ENCODE data around the gene RNFT2. TPM values are rescaled to one million over a fixed set of nuclear protein-coding genes. Genes with fewer than 3 reads are reported as not detected.

The RNFT2 gene
- total RNA-seq, 4 donors from 2014 or later, result 0.31 to 0.54 TPM; not detected in 2

- ATAC-seq, result no peak
- 82 to 90% methylated on average over 3 of the region's 6 CpGs for WGBS, 2 donors (ENCODE audit: low coverage in 1 of 2)
- Histone ChIP-seq H3K4me1 (no peaks in the 10 kb centered on the region), H3K4me3 (no peak overlapping the region), H3K27ac (no peak overlapping the region), H3K9me3 (no peaks in the 10 kb centered on the region), H3K27me3 (peaks cover 51% of the 10 kb centered on the region), H3K36me3 (no peaks in the 10 kb centered on the region)
- no peak for TF ChIP-seq EP300 (IDR thresholded peaks at IDR 0.05)
- TF ChIP-seq POLR2A (IDR thresholded peaks at IDR 0.05), result no peak
- TF ChIP-seq, protein P1, sequence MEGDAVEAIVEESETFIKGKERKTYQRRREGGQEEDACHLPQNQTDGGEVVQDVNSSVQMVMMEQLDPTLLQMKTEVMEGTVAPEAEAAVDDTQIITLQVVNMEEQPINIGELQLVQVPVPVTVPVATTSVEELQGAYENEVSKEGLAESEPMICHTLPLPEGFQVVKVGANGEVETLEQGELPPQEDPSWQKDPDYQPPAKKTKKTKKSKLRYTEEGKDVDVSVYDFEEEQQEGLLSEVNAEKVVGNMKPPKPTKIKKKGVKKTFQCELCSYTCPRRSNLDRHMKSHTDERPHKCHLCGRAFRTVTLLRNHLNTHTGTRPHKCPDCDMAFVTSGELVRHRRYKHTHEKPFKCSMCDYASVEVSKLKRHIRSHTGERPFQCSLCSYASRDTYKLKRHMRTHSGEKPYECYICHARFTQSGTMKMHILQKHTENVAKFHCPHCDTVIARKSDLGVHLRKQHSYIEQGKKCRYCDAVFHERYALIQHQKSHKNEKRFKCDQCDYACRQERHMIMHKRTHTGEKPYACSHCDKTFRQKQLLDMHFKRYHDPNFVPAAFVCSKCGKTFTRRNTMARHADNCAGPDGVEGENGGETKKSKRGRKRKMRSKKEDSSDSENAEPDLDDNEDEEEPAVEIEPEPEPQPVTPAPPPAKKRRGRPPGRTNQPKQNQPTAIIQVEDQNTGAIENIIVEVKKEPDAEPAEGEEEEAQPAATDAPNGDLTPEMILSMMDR (IDR thresholded peaks at IDR 0.05), result no peak
- TF ChIP-seq POLR2AphosphoS5 (IDR thresholded peaks at IDR 0.05), result no peak
These were observed 114.2 kb downstream of the RNFT2 start for GRCh38 chr12:116852303-116852702.

- ATAC-seq, result no peak
- 40 to 81% methylated on average over 1 to 3 of the region's 5 CpGs for WGBS, 2 donors (ENCODE audit: low coverage in 1 of 2)
- Histone ChIP-seq H3K36me3 (no peaks in the 10 kb centered on the region), H3K27me3 (peaks cover 63% of the 10 kb centered on the region), H3K9me3 (no peaks in the 10 kb centered on the region), H3K27ac (no peak overlapping the region), H3K4me3 (no peak overlapping the region), H3K4me1 (no peaks in the 10 kb centered on the region)
- TF ChIP-seq POLR2AphosphoS5 (IDR thresholded peaks at IDR 0.05) (no peak), POLR2A (IDR thresholded peaks at IDR 0.05) (no peak), EP300 (IDR thresholded peaks at IDR 0.05) (no peak)
- TF ChIP-seq, protein P1 (IDR thresholded peaks at IDR 0.05), result no peak
These were observed 115.4 kb downstream of the RNFT2 start for GRCh38 chr12:116853507-116853906.

- TF ChIP-seq POLR2AphosphoS5 (IDR thresholded peaks at IDR 0.05) (no peak), POLR2A (IDR thresholded peaks at IDR 0.05) (no peak), EP300 (IDR thresholded peaks at IDR 0.05) (no peak)
- TF ChIP-seq, protein P1 (IDR thresholded peaks at IDR 0.05), result no peak
- no peaks in the 10 kb centered on the region for H3K9me3 ChIP-seq
- WGBS, 2 donors (ENCODE audit: low coverage in 1 of 2), result 78 to 86% methylated on average over 8 to 14 of the region's 16 CpGs
- H3K27me3 ChIP-seq, result peaks cover 75% of the 10 kb centered on the region
- peaks cover 0 to 4% (median 0%) of the 10 kb centered on the region in 3 donors for H3K4me1 ChIP-seq
- H3K27ac ChIP-seq, result no peak overlapping the region
- no peak for ATAC-seq
- no peaks in the 10 kb centered on the region for H3K36me3 ChIP-seq
- no peak overlapping the region for H3K4me3 ChIP-seq
These were observed 117.8 kb downstream of the RNFT2 start for GRCh38 chr12:116855744-116856470.

GRCh38 chr12:116856729-116857128 lies 118.6 kb downstream of the RNFT2 start:
- Histone ChIP-seq H3K4me1 (peaks cover 0 to 12% (median 0%) of the 10 kb centered on the region in 3 donors), H3K4me3 (no peak overlapping the region), H3K9me3 (no peaks in the 10 kb centered on the region), H3K27ac (no peak overlapping the region), H3K27me3 (peaks cover 84% of the 10 kb centered on the region), H3K36me3 (no peaks in the 10 kb centered on the region)
- ATAC-seq, result no peak
- WGBS, 2 donors (ENCODE audit: low coverage in 1 of 2), result 73 to 80% methylated on average over 1 to 10 of the region's 11 CpGs
- TF ChIP-seq POLR2A (IDR thresholded peaks at IDR 0.05) (no peak), EP300 (IDR thresholded peaks at IDR 0.05) (no peak), POLR2AphosphoS5 (IDR thresholded peaks at IDR 0.05) (no peak)
- TF ChIP-seq, protein P1 (IDR thresholded peaks at IDR 0.05), result no peak

- Histone ChIP-seq H3K4me1 (peaks cover 0 to 13% (median 0%) of the 10 kb centered on the region in 3 donors), H3K27ac (no peak overlapping the region), H3K36me3 (no peaks in the 10 kb centered on the region), H3K4me3 (no peak overlapping the region), H3K9me3 (no peaks in the 10 kb centered on the region), H3K27me3 (peaks cover 79% of the 10 kb centered on the region)
- WGBS, 2 donors (ENCODE audit: low coverage in 1 of 2), result 10 to 41% methylated on average over 2 to 5 of the region's 5 CpGs
- no peak for ATAC-seq
- TF ChIP-seq, protein P1 (IDR thresholded peaks at IDR 0.05), result no peak
- TF ChIP-seq EP300 (IDR thresholded peaks at IDR 0.05) (no peak), POLR2A (IDR thresholded peaks at IDR 0.05) (no peak), POLR2AphosphoS5 (IDR thresholded peaks at IDR 0.05) (no peak)
These were observed 121.0 kb downstream of the RNFT2 start for GRCh38 chr12:116859079-116859478.

Measured in gastroesophageal sphincter (tissue), 4 donors.